GM19099 (cell line): Measurements from ENCODE around the gene SORBS1.

ENCODE experiments used
- POLR2A ChIP-seq: IDR thresholded peaks from 3 replicates; pipeline ENCODE4 v1.6.1; 2011; ENCODE audit warnings: low read depth; ENCODE audit not compliant: insufficient read length; ENCODE audit errors: extremely low read depth

SORBS1 gene

GRCh38 chr10:95276367-95277200 lies 284.6 kb downstream of the SORBS1 start:
- no peak for TF ChIP-seq POLR2A

- TF ChIP-seq POLR2A = no peak
Observed at GRCh38 chr10:95275726-95276366, 285.3 kb downstream of the SORBS1 start.

DNA sequence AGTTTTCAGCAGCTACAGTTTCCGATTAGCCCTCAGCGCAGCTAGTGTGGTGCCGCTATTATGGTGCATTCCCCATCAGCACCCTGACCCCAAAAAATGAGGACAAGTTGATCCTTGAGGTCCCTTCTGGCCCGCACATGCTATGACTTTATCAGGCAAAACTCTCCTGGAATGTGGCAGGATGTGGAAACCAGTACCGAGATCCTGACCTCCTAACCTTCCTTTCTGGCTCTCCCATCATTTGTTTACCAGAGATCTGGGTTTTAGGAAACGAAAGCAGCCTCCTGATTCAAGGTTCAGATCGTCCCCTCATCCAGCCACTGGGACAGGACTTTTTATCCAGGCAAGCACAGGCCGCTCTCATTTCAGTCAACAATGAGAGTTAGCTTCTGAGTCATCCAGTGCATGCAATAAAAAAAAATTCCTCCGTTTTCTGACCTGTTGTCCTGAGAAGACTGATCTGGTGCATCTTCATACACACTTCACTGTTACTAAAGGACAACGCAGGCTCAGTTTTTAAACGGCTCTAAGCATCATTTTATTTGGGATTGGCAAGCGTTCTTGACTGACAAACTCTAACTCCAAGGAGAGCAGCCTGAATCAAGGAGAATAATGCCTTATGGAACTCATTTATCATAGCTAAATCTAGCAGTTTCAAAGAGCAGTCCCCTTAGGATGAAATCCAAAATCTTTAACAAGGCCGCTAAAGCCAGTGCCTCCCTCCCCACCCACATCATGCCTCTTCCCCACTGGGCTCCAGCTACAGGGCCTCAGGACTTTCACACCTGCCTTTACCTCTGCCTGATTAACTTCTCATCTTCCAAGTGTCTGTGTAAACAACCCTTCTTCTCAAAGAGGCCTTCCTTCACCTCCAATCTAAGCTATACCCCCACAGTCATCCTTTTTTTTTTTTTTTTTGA lies 287.5 kb downstream of the SORBS1 start:
- TF ChIP-seq POLR2A = no peak

DNA sequence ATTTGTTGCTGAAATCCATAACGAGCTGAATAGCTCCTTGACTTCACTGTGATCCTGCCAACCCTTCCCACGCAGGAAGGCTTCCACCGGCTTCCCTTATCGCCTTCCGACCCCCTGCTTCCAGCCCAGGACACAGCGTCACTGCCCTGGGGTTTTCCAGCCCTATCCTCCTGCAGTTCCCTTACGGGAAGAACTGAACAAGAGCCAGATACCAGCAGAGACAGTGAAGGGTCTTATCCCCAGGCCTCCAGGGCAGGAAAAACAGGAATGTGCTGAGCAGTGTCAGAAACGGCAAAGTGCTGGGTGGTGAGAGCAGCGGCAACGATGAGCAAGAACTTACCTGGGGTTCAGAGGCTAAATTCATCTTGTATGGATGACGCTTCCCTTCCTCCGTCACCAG lies 292.7 kb downstream of the SORBS1 start:
- no peak for TF ChIP-seq POLR2A

DNA sequence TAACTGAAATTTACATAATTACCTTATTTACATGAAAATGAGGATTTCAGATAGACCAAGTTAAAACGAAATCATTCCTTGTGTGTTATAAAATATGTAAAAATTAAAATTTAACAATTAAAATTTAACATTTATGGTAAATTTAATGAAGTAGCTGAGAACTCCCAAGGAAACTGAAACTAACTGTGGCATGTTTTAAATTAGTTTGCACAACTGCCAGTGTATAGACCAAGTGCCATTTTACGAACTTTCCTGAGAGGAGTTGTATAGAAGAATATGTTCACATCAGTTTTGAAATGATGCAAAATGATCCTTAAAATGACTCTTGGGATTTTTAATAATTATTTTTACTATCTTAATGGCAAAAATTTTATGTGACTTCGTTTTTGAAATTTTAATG lies 293.9 kb downstream of the SORBS1 start:
- no peak for TF ChIP-seq POLR2A

DNA sequence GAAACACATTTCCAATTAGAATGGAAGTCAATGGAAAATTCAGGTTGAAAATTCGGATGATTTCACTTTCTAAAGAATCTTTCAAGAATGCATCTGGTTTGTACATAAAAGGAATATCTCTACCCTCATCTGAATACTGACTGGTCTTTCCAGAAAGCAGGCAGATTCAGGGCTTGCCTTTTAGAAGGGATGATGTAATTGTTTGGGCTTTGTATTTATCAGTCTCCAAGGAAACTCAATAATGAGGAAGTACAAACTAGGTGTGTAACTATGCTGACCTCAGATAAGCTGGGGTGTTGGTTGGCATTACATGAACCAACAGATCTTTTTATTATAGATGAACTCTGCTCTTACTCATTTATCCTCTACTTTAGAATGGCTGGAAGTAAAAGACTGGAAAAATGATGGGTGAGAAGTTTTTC lies 294.5 kb downstream of the SORBS1 start:
- no peak for TF ChIP-seq POLR2A

- no peak for TF ChIP-seq POLR2A
Observed at GRCh38 chr10:95265572-95265971, 295.6 kb downstream of the SORBS1 start.

- TF ChIP-seq POLR2A = no peak
Observed at GRCh38 chr10:95264227-95265051, 296.7 kb downstream of the SORBS1 start.

DNA sequence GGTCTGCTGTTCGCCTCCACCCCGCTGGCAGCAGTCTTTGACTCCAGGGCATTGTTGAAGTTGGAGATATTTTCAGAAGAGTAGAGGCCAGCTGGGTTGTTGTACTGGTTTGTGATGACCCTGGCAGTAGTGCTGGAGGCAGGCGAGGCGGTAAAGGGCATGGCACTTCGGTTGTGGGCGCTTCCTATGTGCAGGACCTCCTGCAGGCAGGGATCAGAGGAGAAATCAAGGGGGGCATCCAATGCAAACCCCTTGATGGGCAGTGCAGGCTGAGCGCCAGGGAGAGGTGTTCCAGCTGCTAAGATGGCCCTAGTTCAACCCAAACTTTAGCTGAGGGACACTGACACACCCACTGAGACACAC lies 297.3 kb downstream of the SORBS1 start:
- no peak for TF ChIP-seq POLR2A

GRCh38 chr10:95262763-95263518 lies 298.2 kb downstream of the SORBS1 start:
- no peak for TF ChIP-seq POLR2A

DNA sequence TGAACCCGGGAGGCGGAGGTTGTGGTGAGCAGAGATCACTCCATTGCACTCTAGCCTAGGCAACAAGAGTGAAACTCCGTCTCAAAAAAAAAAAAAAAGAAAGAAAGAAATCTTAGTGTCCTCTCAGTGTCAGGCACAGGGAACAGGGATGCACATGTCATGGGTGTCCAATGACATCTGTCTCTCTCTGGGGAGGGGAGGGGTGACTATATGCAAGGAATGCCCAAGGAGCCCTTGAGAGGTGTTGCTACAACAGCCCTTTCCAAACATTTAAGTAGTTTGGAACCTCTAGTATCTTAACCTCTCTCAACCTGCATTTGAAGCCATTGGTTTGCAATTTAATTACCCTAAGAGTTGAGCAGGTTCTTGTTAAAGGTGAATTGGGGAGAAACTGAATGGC lies 299.2 kb downstream of the SORBS1 start:
- no peak for TF ChIP-seq POLR2A
